CD4-positive, alpha-beta T cell treated with Interleukin-4 for 4 hours (primary cell): ENCODE data around the gene CNKSR1.

Experiments
- DNase-seq: peaks from one replicate; pipeline ENCODE4 v3.0.0-alpha.2; 2020

The CNKSR1 gene

GRCh38 chr1:26161415-26162219 is 15.7 kb upstream of the CNKSR1 start:
- DNase-seq: peak; percentile 13

GRCh38 chr1:26162220-26162709 is 15.0 kb upstream of the CNKSR1 start:
- no peak for DNase-seq

GRCh38 chr1:26163684-26164035 is 13.6 kb upstream of the CNKSR1 start:
- no peak for DNase-seq

GRCh38 chr1:26164036-26164860 is 13.0 kb upstream of the CNKSR1 start:
- peak; percentile 11 for DNase-seq

GRCh38 chr1:26164861-26165842 is 12.1 kb upstream of the CNKSR1 start:
- no peak for DNase-seq

- peak; percentile 11 for DNase-seq
These were observed 10.5 kb upstream of the CNKSR1 start for GRCh38 chr1:26166719-26167281.

GRCh38 chr1:26168410-26169197 is 8.7 kb upstream of the CNKSR1 start, which contains the start of gene C1orf232:
C1orf232 (minus strand) TSS chr1:26168963; CDS start chr1:26168499, 464 bp downstream.
- DNase-seq: no peak

GRCh38 chr1:26169198-26169554 is 8.1 kb upstream of the CNKSR1 start:
- DNase-seq: no peak

- peak; percentile 84 for DNase-seq
These were observed 7.4 kb upstream of the CNKSR1 start, which contains the start of gene ZNF593 for GRCh38 chr1:26169669-26170471. ZNF593 (plus strand) TSS chr1:26169908; CDS start chr1:26169984, 76 bp downstream.

GRCh38 chr1:26170472-26170821 is 6.8 kb upstream of the CNKSR1 start:
- no peak for DNase-seq

GRCh38 chr1:26171084-26172072 is 5.9 kb upstream of the CNKSR1 start, which contains the start of gene ZNF593OS:
ZNF593OS (minus strand) TSS chr1:26171832; CDS start chr1:26171661, 171 bp downstream.
- DNase-seq: no peak

- DNase-seq: no peak
These were observed 1.9 kb upstream of the CNKSR1 start for GRCh38 chr1:26175346-26175745.

- no peak for DNase-seq
These were observed 2.8 kb downstream of the CNKSR1 start for GRCh38 chr1:26180010-26180506.

GRCh38 chr1:26181586-26182382 is 4.5 kb downstream of the CNKSR1 start:
- DNase-seq: no peak

- DNase-seq: no peak
These were observed 5.0 kb downstream of the CNKSR1 start for GRCh38 chr1:26182383-26182696.

- no peak for DNase-seq
These were observed 6.8 kb downstream of the CNKSR1 start for GRCh38 chr1:26184086-26184485.

- no peak for DNase-seq
These were observed 7.6 kb downstream of the CNKSR1 start for GRCh38 chr1:26184883-26185282.

- DNase-seq: no peak
These were observed 10.6 kb downstream of the CNKSR1 start for GRCh38 chr1:26187882-26188281.
